Vagina (tissue), 2 donors: ENCODE data around the gene PCSK1.

Experiments
- POLR2A ChIP-seq, 2 donors: fragments of 450-650 bp; IDR thresholded peaks; one replicate each; pipeline ENCODE4 v1.6.1; 2017; ENCODE audit warnings: antibody characterized with exemption in 2 of 2, mild to moderate bottlenecking in 2 of 2, moderate library complexity in 2 of 2
- TF ChIP-seq, protein P1 (sequence below), 3 experiments: fragments of 450-650 bp in 2 of 3; fragments of 200-600 bp in 1 of 3; sonication (generic) in 1 of 3; IDR thresholded peaks; one replicate each; pipeline ENCODE4 v1.5.1; 2017 to 2019; ENCODE audit warnings: antibody characterized with exemption in 3 of 3, mild to moderate bottlenecking in 2 of 3, moderate library complexity in 2 of 3

DNA sequence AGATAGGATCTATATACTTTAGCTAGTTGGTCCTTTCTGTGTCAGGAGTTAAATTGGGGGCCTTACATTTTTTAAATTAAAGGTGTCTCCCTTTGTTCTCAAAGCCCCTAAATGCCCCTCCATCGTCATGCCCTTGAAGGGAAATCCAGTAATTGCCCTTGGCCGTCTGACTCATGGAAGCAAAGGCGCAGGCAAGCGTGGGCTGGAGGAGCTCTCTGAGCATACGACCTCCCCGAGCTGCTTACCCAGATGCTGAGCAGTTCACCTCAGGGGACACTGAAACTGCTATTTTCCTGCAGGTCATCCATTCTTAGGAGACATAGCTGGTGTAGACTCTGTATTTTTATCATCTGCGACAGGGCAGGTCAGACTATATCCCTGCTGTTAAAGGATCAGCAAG is 23.0 kb downstream of the PCSK1 start:
- TF ChIP-seq, protein P1, sequence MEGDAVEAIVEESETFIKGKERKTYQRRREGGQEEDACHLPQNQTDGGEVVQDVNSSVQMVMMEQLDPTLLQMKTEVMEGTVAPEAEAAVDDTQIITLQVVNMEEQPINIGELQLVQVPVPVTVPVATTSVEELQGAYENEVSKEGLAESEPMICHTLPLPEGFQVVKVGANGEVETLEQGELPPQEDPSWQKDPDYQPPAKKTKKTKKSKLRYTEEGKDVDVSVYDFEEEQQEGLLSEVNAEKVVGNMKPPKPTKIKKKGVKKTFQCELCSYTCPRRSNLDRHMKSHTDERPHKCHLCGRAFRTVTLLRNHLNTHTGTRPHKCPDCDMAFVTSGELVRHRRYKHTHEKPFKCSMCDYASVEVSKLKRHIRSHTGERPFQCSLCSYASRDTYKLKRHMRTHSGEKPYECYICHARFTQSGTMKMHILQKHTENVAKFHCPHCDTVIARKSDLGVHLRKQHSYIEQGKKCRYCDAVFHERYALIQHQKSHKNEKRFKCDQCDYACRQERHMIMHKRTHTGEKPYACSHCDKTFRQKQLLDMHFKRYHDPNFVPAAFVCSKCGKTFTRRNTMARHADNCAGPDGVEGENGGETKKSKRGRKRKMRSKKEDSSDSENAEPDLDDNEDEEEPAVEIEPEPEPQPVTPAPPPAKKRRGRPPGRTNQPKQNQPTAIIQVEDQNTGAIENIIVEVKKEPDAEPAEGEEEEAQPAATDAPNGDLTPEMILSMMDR (IDR thresholded peaks at IDR 0.05) = no peak
- TF ChIP-seq POLR2A (IDR thresholded peaks at IDR 0.05) = no peak
